NCI-H2081 (cell line): Measurements from ENCODE around the gene TTC32.
"Not testable (repeated sequence)": the region's sequence is repeated elsewhere in the genome, so short reads cannot be mapped to it uniquely, and the experiment has no call there.

Experiments
- DNase-seq, 2 experiments: peaks; one replicate each; lab custom pipeline; 2025; lab: John Stamatoyannopoulos, UW

The TTC32 gene

DNA sequence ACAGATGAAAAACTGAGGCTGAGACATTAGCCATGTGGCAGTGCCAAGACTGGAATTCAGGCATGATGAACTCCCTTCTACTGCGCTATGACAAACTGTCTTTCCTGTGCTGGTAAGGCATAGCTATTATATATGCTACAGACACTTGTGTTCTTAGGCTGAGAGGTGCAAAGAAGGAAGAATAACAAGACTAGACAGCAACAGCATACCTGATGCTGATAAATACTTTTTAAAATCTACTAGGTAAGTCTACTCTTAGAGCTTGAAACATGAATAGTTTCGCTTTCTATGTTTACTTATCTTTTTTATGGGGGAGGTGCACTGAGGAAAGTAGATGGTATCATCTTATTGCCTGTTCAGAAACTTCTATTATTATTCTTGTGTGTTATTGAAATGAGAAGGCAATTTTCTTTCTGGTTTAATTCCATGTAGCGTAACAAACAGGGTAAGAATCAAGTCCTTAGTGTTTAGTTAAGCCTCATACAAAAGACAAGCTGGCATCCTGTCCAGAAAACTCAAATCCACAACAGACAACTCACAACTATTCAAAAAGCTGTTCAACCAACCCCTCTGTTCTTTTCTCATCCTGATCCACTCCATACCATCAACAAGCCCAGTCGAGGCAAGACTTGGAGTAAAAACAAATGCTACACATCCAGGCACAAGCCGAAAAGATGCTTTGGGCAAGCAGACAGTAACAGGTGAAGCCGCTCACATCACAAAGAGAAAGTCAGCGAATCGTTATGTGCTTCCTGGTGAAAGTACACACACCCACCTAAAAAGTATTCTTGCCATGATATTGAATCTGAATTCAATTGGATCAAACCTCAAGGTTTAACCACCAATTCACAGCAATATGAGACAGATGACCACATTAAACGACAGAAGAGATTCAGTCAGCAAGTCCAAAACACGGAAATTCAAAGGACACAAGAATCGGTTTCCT is 1.5 kb downstream of the TTC32 start:
- peak in 1 of 2 experiments; percentile 46 for DNase-seq

DNA sequence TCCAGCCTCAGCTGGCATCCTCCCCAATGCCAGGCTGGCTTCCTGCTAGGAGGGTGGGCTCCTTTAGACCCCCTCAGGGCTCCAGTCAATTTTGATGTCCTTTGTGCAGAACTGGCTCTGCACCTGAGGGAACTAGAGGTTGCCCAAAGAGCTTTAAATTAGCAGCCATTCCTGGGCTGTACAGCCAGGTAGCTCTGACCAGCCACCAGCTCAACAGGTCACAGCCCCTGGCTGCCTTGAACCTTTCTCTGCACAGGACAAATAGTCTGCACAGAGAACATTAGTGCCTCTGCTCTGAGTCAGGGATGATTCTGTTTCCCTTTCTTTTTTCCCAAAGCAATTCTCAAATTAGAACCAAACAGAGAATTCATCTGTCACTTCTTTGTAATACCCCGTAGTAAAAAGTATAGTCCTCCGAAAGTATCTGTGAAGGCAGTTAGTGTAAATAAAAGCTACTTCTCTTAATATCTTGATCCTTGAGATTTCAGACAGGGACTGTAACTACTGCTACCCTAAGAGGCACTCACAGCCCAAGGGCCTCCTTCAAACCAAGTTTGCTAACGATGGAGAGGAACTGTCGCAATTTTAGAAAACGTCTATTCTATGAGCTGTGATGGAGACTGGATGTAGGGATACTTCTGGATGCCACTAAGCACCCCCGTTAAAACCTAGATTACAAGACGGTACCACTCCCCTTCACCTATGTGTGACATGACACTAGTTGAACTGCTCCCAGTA is 3.0 kb downstream of the TTC32 start:
- peak in 1 of 2 experiments; percentile 15 for DNase-seq

DNA sequence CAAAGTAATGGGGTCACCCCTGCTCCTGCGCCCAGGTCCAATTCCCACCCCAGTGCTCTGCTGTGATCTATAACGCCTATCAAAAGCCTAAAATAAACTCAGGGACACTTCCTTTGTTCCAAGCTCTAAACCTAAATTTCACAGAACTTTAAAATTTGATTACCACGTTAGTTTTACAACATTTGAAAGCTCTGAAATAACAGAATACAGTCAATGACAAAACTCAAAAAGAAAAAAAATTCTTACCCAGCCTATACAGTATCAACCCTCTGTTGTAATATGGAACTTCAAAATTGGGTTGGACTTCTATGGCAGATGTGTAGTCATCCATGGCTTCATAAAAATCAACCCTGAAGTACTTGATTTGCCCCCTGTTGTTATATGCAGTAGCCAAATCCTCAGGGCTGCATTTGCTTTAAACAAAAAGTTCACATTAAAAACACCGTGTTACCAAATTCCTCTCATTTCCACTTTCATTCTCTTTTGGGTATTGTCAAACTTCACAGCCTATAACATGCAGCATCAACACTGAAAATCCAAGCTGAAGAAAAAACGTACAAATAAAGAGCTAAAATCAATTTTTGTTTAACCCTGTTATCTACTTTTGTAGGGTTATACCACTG is 4.0 kb downstream of the TTC32 start:
- peak in 1 of 2 experiments; percentile 10 for DNase-seq

DNA sequence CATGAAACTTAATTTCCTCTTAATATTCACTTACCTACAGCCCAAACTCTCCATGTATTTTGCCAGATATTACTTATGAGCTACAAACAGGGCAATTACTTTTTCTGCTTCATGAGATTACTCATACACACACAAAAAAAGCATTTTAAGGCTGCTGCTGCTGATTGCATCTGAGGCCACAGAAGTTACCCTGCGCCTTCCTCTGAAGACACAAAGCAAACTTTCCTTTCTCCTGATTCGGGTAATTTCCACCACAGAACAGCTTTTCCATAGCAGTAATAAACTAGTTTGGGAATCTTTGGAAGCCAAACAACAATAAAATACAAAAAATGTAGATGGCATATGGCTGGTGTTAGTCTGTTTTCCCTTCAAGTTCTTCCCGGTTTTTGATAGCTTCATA is 6.2 kb downstream of the TTC32 start:
- DNase-seq, result no peak

DNA sequence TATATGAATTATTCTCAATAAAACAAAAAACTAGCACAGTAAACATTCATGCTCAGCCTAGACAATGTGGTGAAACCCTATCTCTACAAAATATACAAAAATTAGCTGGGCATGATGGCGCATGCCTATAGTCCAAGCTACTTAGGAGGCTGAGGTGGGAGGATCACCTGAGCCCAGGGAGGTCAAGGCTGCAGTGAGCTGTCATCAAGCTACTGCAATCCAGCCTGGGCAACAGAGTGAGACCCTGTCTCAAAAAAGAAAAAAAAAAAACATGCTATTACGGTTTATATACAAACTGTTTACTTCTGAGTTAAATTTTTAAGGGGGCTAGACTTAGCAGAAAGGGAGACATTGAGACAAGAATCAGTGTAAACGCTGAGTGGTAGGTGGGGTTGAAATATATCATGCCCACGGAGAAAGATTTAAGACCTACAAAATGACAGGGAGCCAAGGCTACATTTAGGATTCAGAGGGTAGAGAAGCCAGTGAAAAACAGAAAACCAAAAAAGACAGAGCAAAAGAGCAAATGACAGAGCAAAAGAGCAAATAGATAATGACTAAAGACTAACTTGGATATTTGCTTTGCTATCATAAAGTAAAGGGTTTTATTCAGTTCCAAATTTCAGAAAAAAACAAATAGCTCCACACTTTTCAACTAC is 7.5 kb downstream of the TTC32 start:
- no peak for DNase-seq

DNA sequence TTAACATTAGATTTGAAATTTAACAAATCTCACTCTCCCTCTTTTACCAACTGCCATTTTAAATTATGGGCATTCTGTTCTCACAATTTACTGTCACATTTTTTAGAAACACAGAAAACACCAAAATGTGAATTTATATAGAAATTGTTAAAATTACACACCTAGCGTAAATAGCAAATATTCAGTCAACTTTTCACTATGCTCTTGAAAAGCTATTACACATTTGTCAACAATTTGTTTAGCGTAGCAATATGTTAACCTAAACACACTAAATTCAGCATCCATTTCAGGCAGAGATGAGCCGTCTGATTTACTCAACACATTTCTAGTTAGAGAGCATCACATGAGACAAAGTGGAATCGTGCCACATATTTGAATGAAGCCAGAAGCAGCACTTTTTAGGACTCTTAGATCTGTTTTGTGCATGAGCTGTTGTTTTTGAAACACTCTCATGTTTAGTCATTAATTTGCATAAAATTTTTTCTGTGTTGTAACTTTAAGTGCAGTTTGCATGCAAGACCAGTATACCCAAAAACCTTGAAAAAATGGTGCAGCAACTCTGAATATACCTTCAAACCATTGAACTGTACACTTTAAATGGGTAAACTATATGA is 8.2 kb downstream of the TTC32 start:
- DNase-seq, result no peak

DNA sequence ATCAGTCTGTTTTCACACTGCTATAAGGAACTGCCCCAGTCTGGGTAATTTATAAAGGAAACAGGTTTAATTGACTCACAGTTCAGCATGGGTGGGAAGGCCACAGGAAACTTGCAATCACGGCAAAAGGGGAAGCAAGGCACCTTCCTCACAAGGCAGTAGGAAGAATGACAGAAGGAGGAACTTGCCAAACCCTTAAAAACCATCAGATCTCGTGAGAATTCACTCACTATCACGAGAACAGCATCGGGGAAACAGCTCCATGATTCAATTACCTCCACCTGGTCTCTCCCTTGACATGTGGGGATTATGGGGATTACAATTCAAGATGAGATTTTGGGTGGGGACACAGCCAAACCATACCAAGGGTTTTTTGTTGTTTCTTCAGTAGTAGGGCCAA is 9.8 kb downstream of the TTC32 start:
- DNase-seq, result not testable (repeated sequence)

DNA sequence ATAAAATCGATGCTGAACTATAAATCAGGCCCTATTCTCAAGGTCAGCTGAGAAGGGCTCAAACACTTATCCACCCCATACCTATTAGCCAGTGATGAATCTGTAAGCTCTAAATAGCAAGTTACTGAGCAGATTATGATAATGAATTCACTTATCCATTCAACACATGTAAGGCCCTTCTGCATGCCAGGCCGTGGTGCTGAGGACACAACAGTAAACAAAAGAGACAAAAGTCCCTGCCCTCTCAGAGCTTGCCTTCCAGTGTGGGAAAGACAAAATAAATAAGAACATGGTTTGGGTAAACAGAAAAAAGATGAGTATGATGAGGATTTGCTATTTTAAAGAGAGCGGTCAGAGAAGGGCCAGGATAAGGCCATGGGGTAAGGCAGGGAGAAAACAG is 11.7 kb downstream of the TTC32 start:
- no peak for DNase-seq

DNA sequence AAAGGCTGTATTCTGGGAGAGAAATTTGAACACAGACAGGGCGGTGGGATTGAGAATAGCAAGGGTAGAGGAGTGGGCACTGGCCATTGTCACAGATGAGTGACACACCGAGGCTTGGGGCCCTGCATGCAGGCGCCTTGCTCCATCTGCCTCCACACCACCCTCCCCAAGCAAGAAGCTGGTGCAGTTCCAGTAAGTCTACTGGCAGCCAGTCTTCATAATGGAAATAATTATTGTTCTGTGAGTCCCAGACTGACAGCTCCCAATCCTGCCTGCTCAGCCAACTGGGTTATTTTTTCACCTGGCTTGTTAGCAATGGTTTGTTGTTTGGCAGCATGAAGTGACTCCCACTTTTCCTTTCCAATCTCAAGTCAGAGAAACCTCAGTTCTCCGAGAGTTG is 13.0 kb downstream of the TTC32 start:
- no peak for DNase-seq

DNA sequence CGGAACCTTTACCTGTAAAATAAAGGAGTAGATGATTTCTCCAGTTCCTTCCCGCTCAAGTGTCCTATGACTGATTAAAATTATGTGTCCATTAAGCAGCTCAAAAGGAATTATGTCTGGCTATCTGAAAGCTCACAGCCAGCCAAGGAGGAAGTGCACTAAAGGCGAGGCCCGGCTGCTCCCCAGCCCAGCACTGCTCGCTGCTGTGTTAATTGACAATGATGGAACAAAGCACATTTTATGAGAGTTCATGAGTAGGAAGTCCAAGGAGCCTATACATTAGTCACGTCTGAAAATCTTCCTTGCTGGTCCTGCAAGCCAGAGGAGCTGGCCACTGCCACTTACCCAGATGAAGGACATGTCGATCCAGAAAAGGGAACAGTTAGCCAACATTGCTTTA is 14.3 kb downstream of the TTC32 start:
- no peak for DNase-seq

DNA sequence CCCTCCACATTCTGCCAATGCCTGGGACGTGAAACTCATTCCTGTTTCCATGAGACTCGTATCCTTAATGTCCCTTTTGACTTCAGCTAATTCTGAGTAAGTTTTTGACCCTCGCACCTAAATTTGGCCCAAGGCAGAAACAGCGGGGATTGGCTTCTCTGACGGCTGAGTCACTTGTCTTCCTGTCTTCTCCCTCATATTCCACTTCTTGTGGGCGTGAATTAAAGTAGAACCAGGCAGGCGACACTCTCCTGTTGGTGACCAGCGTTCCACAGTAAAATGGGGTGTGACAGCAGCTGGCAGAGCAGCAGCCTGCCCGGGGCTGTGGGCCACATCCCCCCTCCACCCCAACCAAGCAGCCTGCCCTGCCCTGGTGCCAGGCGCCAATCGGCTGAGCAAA is 15.5 kb downstream of the TTC32 start:
- DNase-seq, result no peak

DNA sequence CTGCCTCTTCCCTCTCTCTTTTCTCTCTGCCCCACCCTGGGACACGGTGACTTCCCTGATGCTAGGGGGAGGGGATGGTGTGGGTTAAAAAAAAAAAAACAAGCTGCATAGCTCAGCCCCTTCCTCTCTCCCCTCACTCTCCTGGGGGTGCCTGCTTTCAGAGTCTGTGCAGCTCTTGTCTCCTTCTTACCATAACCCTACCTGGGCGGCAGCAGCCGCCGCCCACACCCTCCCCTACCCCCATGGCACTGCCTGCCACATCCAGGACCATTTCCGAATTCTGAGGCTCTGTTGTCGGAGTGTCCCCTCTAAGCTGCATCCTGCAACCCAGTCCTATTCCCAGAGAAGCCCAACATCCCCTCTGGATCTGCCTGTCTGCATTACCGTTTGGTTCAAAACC is 16.0 kb downstream of the TTC32 start:
- no peak for DNase-seq

DNA sequence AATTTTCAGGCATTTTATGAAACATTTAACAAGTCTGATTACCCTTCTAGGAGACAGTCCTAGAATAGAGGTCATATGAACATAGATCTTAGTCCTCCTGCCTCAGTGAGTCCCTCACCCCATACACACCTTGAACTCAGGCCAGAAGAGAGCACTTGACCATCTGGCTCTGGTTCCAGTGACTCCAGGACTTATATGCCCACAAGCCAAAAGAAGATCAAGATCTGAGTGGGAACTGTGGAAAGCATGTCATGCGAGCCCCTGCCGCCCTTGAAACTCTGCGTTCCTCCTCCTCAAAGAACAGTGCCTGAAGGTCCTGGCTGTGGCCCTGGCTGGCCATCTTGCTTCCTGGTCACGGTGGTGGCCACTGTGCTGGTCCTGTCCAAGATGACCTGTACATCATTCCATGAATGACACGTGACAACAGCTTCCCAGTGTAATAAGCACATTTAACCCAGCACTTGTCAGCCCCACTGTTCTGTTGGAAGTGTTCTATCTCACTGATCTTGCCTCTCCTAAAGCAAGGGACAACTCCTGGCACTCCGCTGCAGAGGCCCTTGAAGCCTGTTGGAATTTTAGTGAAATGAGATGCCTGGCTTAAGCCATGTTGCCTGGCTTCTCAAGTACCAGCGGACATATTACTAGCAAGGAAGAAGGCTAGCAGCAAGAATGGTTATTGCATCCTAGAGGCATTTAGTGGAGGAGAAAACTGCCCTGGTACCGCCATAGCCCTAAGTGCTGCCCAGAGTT is 17.6 kb downstream of the TTC32 start:
- DNase-seq, result no peak

DNA sequence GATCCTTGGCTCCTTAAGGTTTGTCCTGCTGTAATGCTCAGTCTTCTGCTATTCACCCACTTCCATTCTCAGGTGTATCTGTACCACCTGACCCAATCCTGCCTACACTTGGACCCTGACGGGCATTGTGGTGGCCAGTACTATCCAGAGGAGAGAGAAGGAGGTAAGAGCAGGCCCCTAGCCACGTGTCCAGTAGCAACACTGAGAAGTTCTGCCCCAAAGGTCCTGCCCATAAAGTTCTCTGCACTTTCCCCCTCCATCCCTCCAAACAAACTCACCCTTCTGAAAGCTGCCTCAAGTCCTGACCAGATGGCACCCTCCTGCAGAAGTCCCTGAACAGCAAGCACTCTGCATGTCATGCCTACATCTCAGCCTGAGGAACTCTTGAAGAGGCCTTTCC is 18.3 kb downstream of the TTC32 start:
- DNase-seq, result no peak

DNA sequence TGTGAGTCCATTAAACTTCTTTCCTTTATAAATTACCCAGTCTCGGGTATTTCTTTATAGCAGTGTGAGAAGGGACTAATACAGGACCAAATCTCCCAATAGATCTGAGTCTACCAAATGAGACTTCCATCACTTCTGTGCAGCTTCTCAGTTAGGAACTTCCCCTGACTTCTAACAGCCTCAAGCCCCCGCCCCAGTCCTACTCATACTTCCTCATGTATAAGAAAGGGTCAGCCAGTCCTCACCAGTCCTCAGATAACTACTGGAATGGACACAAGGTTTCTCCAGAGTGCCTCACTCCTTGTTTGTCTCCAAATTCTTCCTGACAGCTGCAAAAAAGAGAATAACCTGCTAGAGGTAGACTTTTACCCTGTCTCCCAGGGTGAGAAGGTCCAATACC is 19.5 kb downstream of the TTC32 start:
- DNase-seq, result no peak

DNA sequence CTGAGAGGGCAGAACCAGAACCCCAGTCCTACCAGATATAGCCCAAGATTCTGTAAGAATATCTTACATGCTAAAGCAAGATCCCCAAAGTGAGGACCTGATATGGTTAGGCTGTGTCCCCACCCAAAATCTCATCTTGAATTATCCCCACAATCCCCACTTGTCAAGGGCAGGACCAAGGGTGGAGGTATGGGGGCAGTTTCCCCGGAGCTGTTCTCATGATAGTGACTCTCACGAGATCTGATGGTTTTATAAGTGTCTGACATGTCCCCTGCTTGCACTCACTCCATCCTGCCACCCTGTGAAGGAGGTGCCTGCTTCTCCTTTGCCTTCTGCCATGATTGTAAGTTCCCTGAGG is 19.9 kb downstream of the TTC32 start:
- no peak for DNase-seq

DNA sequence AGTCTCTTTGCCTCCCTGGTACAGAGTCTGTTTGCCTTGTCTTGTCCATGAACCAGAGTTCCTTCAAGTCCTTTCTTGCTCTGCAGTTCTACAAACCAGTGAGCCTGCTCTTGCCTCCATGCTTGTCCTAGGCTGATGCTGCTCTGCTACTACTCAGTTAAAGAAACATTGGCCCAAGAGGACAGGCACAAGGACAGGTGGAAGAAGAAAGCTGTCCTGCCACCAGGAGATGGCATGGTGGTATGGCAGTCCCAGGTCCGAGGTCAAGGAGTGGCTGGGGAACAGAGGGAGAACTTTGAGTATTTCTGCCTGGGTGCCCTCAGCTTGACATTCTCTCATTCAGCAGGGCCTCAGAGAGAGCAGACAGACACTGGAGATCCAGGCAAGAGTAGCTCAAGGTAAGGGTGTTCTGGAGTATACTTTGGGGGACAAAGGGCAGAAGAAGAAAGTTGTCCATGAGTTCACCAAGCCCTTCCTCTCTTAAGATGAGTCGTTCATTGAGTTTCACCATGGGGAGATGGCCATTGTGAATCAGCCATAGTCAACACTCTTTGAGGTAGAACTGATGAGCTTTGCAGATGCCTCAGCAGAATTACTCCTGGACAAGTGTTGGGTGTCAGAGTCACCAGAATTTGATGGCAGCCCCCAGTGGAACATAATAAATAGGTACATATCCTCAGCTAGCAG is 20.4 kb downstream of the TTC32 start:
- DNase-seq, result no peak

DNA sequence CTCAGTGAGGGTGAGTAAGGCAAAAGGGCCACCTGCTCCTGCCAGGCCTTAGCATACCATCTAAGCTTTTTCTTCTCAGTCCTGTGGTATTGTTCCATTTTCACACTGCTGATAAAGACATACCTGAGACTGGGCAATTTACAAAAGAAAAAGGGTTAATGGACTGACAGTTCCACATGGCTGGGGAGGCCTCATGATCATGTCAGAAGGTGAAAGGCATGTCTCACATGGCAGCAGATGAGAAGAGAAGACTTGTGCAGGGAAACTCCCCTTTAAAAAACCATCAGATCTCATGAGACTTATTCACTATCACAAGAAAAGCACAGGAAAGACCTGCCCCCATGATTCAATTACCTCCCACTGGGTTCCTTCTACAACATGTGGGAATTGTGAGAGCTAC is 21.6 kb downstream of the TTC32 start:
- DNase-seq, result not testable (repeated sequence)

DNA sequence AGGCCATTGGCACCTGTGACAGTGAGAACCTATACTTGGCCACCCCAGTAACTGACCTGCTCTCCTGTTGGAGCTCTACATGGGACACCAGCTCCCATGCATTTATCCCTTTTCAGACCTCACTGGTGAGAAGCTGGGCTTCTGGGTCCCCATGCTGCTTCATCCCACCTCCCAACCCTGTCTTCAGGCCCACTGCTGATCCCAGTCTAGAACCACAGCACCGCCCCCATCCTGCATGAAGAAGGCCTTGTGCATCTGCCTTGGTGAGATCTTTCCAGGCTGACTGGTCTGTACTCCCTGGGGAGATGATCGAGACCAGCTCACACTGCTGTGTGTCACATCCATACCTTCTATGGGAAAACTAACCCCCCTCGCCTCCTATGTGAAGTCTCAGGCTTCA is 22.7 kb downstream of the TTC32 start:
- DNase-seq, result no peak

DNA sequence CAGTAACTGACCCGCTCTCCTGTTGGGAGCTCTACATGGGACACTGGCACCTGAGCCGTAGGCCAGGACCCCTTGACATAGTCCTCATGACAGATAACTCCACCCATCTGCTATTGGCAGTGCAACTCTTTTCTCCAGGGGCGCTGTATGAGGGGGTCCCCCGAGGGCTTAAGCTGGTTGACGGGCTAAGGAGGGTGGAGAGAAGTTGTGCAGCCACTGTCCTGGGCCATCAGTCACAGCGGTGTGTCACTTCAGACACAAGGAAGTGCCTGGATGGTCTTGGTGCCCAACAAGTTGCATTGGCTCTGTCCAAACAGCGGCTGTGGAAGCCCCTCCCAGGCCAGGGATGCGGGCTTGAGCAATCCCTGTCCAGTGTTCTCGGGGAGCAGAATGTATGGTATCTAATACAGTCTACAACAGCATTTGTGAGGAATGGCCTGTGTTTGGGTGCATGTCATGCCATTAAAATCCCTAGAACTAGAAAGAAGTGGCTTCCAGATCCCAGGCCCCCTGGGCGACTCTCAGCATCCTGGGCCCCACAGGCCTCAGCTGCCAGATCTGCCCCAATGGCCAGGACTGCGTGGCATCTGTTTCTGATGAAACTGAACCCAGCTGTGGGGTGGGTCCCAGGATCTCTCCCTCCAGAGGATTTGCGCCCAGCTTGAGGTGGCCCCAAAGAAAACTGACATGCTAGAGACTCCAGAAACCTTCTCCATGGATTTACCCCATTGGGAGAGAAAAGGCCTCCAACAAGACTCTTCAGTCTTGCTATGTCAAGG is 23.3 kb downstream of the TTC32 start:
- DNase-seq, result no peak
